ENCODE data around the gene SKA3.
"Not testable (repeated sequence)": the region's sequence is repeated elsewhere in the genome, so short reads cannot be mapped to it uniquely, and the experiment has no call there.

The SKA3 gene

GRCh38 chr13:21165606-21166005, 10.7 kb downstream of the SKA3 start:
- FAIRE-seq = not testable (repeated sequence)

- FAIRE-seq = no peak
Observed at GRCh38 chr13:21164631-21165030, 11.7 kb downstream of the SKA3 start.

- no peak for FAIRE-seq
Observed at GRCh38 chr13:21152251-21152899, 24.0 kb downstream of the SKA3 start.

- FAIRE-seq = no peak
Observed at GRCh38 chr13:21150013-21150412, 26.3 kb downstream of the SKA3 start.

GRCh38 chr13:21149568-21149967, 26.8 kb downstream of the SKA3 start:
- no peak for FAIRE-seq

GRCh38 chr13:21148557-21149258, 27.6 kb downstream of the SKA3 start:
- FAIRE-seq = no peak

- no peak for FAIRE-seq
Observed at GRCh38 chr13:21147827-21148226, 28.5 kb downstream of the SKA3 start.

- FAIRE-seq = no peak
Observed at GRCh38 chr13:21142766-21143165, 33.6 kb downstream of the SKA3 start.

GRCh38 chr13:21139374-21139773, 37.0 kb downstream of the SKA3 start:
- no peak for FAIRE-seq

GRCh38 chr13:21138561-21138960, 37.8 kb downstream of the SKA3 start:
- FAIRE-seq = no peak

GRCh38 chr13:21137696-21138095, 38.7 kb downstream of the SKA3 start:
- no peak for FAIRE-seq

- FAIRE-seq = not testable (repeated sequence)
Observed at GRCh38 chr13:21135833-21136232, 40.5 kb downstream of the SKA3 start.

- FAIRE-seq = no peak
Observed at GRCh38 chr13:21134475-21134874, 41.9 kb downstream of the SKA3 start.

GRCh38 chr13:21133077-21133476, 43.3 kb downstream of the SKA3 start:
- no peak for FAIRE-seq

GRCh38 chr13:21130116-21130515, 46.2 kb downstream of the SKA3 start:
- FAIRE-seq = no peak

- no peak for FAIRE-seq
Observed at GRCh38 chr13:21124852-21125251, 51.5 kb downstream of the SKA3 start.

GRCh38 chr13:21123956-21124355, 52.4 kb downstream of the SKA3 start:
- FAIRE-seq = no peak

GRCh38 chr13:21121616-21122015, 54.7 kb downstream of the SKA3 start:
- FAIRE-seq = no peak

GRCh38 chr13:21120191-21120590, 56.2 kb downstream of the SKA3 start:
- no peak for FAIRE-seq

- peak; percentile 80 for FAIRE-seq
Observed at GRCh38 chr13:21119526-21119925, 56.8 kb downstream of the SKA3 start.

GRCh38 chr13:21118180-21118579, 58.2 kb downstream of the SKA3 start:
- no peak for FAIRE-seq

GRCh38 chr13:21117104-21117809, 59.1 kb downstream of the SKA3 start:
- FAIRE-seq = no peak

- no peak for FAIRE-seq
Observed at GRCh38 chr13:21116141-21116540, 60.2 kb downstream of the SKA3 start.

- FAIRE-seq = no peak
Observed at GRCh38 chr13:21115231-21115630, 61.1 kb downstream of the SKA3 start.

Data from endometrium (tissue), 2 donors.